Stimulated activated CD4-positive, alpha-beta T cell treated with anti-CD3 and anti-CD28 coated beads, Interleukin-15, amount 100 ng/mL, for 1 hour (primary cell): ENCODE data around the gene ST6GALNAC3.

Experiments used
- DNase-seq, 2 donors: peaks; one replicate each; pipeline ENCODE4 v3.0.0-alpha.2; 2020; ENCODE audit warnings: low read depth in 1 of 2, low spot score in 1 of 2

ST6GALNAC3 gene

DNA sequence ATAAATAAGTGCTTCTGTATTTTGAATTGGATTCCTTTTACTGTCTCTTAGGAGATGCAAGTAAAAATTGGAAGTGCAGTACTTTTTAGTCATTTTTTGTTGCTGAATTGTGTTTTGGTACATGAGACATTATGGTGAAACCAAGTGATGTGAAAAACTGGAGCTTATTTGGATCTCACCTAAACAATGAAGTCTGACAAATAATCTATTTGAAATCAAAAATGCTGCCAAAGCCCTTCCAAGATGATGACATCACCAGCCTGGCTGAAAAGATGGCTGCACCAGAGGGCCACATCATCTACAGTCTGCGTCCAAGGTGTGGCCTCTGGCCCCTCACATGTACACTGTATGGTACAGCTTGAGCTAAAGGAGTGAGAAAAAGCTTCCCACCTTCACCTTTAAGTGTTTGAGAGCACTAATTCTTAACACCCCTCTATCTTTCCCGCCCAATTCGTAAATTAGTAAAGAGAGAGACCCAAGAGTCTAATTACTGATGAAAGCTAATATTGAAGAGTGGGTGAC, 600.2 kb downstream of the ST6GALNAC3 start:
- DNase-seq = no peak

DNA sequence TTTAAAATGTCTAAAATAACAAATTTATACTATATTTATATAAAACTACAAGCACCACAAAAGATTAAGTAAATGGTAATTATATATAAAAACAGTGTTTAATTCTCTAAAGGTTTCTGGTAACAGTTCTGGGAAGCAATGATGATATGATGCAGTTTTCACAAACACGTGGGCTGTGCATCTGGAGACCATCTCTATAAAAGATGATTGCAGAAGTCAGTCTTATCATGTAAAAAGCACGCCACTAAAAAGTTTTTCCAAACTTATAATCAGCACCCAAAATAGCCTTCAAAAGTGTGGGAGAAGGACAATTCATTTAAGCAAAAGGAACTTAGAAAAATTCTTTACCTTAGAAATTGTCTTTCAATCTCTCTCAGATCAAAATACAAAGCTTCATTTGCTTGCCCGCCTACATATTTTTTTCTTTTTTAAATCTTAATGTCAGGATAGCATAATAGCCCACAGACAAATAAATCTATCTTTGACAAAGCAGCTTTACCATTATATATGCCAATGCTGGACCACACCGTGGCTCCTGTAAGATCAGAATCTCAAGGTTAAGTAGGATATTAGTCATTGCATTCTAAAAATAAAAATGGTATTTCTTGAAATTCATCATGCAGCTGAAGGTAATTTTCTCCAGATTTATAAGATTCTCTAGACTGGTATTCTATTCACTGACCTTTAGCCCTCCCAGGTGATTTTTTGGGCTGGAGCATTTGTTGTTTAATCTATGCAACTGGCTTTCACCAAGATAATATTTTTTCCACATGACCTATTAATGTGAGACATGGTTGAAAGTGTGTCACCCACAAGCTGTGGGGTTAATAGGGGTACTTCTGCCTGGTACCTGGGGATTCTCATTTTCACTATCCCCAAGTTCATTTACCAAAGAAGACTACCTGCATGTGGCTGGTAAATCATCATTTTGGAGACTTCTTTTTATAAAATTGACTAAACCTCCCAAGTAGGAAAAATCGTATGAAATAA, 603.2 kb downstream of the ST6GALNAC3 start:
- DNase-seq = no peak

DNA sequence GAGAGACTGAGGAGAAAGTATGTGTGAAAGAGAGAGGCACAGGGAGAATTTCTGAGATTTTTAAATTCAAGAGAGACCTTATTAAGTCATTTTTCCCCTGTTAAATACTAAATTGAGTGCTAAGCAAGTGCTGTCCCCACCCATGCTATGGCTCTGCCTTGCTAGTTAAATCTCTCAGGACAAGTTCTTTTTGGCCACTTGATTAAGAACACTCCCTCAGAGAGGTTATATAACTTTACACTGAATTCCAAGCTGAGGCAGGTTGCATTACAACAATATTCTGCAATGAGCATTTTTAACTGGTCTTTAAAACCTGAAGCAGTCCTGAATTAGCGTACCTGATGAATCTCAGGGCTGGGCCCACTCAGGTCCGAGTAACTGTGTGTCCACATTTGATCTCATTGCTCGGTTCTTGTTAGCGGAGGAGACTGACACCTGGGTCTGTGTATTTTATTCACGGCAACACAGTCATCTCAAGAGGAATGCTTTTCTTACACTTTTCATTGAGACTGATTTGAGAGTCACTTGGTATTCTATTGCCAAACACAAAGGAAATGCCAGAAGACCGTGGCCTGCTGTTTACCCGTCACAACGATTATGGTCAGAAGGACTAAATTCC, 605.1 kb downstream of the ST6GALNAC3 start:
- DNase-seq = no peak

DNA sequence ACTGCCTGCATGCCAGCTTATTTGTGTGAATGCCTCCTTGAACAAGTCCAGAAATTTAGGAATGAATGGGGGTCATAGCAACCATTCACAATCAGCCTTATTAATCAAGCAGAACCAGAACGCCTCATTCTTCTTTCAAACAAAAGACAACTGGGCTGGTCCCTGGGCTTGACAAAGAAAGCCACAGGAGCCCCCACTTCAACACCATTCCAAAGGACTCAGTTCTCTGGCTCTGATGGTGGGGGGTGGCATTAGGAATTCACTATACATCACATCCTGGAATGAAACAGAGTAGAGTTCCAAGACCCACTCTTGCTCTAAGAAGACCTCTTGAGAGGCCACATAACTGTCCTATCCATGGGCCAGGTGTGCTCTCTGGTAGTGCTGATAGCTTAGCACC, 606.1 kb downstream of the ST6GALNAC3 start:
- no peak for DNase-seq

DNA sequence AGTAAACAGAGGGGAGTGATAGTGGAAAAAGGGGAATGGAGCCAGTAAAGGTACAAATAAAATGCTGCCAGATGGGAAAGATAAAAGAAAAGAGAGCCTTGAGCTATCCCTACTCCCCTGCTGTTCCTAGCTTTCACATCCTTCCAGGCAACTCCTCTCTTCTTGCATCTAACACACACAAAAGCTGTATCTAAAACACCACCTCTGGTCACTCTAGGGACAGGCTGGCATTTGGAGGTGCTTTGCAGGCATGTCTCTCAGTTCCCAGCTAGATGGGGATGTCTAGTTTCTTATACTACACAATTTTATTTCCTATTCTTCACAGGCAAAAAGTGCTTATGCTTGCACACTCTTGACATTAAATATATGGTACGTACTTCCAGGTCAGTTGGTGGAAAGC, 607.6 kb downstream of the ST6GALNAC3 start:
- DNase-seq = no peak
